Measurements from ENCODE around the gene ANHX.

ANHX gene

GRCh38 chr12:133222211-133222610 lies 13.5 kb downstream of the ANHX start:
- no peak overlapping the region for H3K4me3 ChIP-seq (ENCODE audit: low read depth, low read length)
- TF ChIP-seq, protein P1, sequence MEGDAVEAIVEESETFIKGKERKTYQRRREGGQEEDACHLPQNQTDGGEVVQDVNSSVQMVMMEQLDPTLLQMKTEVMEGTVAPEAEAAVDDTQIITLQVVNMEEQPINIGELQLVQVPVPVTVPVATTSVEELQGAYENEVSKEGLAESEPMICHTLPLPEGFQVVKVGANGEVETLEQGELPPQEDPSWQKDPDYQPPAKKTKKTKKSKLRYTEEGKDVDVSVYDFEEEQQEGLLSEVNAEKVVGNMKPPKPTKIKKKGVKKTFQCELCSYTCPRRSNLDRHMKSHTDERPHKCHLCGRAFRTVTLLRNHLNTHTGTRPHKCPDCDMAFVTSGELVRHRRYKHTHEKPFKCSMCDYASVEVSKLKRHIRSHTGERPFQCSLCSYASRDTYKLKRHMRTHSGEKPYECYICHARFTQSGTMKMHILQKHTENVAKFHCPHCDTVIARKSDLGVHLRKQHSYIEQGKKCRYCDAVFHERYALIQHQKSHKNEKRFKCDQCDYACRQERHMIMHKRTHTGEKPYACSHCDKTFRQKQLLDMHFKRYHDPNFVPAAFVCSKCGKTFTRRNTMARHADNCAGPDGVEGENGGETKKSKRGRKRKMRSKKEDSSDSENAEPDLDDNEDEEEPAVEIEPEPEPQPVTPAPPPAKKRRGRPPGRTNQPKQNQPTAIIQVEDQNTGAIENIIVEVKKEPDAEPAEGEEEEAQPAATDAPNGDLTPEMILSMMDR (IDR thresholded peaks at IDR 0.05; ENCODE audit: low read depth, low read length, missing control alignments) = no peak
- DNase-seq (ENCODE audit: low read depth) = no peak

DNA sequence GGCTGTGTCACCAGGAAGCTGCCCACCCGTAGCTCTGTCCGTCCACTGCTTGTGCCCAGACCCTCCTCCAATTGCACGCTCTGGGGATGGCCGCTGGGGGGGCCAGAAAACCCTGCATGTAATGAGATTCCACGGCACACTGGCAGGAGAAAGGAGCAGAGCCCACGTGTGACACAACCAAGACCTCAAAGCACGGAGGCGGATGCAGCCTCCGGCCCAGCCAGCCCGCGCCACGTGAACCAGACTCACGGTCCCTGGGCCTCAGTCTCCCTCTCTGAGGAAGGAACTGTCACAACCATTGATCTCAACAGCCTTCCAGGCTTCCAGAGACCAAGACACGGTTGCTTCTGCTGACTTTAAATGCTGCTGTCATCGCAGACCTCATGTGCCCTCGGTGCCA lies 14.4 kb downstream of the ANHX start:
- TF ChIP-seq, protein P1 (IDR thresholded peaks at IDR 0.05; ENCODE audit: low read depth, low read length, missing control alignments) = no peak
- no peak overlapping the region for H3K4me3 ChIP-seq (ENCODE audit: low read depth, low read length)
- DNase-seq (ENCODE audit: low read depth) = no peak

- H3K4me3 ChIP-seq (ENCODE audit: low read depth, low read length) = no peak overlapping the region
- DNase-seq (ENCODE audit: low read depth) = no peak
- TF ChIP-seq, protein P1 (IDR thresholded peaks at IDR 0.05; ENCODE audit: low read depth, low read length, missing control alignments) = no peak
These were observed 15.2 kb downstream of the ANHX start for GRCh38 chr12:133220521-133220920.

GRCh38 chr12:133217219-133217618 lies 18.5 kb downstream of the ANHX start:
- H3K4me3 ChIP-seq (ENCODE audit: low read depth, low read length) = no peak overlapping the region
- TF ChIP-seq, protein P1 (IDR thresholded peaks at IDR 0.05; ENCODE audit: low read depth, low read length, missing control alignments) = no peak
- DNase-seq (ENCODE audit: low read depth) = no peak

- no peak for DNase-seq (ENCODE audit: low read depth)
- no peak overlapping the region for H3K4me3 ChIP-seq (ENCODE audit: low read depth, low read length)
- TF ChIP-seq, protein P1 (IDR thresholded peaks at IDR 0.05; ENCODE audit: low read depth, low read length, missing control alignments) = no peak
These were observed 20.0 kb downstream of the ANHX start for GRCh38 chr12:133215724-133216123.

- DNase-seq (ENCODE audit: low read depth) = no peak
- TF ChIP-seq, protein P1 (IDR thresholded peaks at IDR 0.05; ENCODE audit: low read depth, low read length, missing control alignments) = no peak
- H3K4me3 ChIP-seq (ENCODE audit: low read depth, low read length) = no peak overlapping the region
These were observed 29.3 kb downstream of the ANHX start for GRCh38 chr12:133206390-133206789.

GRCh38 chr12:133204264-133204603 lies 31.4 kb downstream of the ANHX start:
- no peak overlapping the region for H3K4me3 ChIP-seq (ENCODE audit: low read depth, low read length)
- no peak for DNase-seq (ENCODE audit: low read depth)
- TF ChIP-seq, protein P1 (IDR thresholded peaks at IDR 0.05; ENCODE audit: low read depth, low read length, missing control alignments) = no peak
